OCI-M2 (cell line): Measurements from ENCODE around the gene SYT17.
A peak's percentile ranks its signal among the peaks of the same experiment; 100 is the strongest.
"Not testable (repeated sequence)": the region's sequence is repeated elsewhere in the genome, so short reads cannot be mapped to it uniquely, and the experiment has no call there.

ENCODE experiments used
- DNase-seq: peaks from one replicate; lab custom pipeline; 2025; ENCODE audit not compliant: unreplicated experiment; lab: John Stamatoyannopoulos, UW

SYT17 gene

GRCh38 chr16:19172098-19172780, 4.2 kb downstream of the SYT17 start:
- DNase-seq, result no peak

GRCh38 chr16:19173059-19173458, 5.0 kb downstream of the SYT17 start:
- DNase-seq, result no peak

GRCh38 chr16:19173649-19174383, 5.8 kb downstream of the SYT17 start:
- no peak for DNase-seq

- DNase-seq, result no peak
These were observed 6.4 kb downstream of the SYT17 start for GRCh38 chr16:19174478-19174877.

- DNase-seq, result no peak
These were observed 7.6 kb downstream of the SYT17 start for GRCh38 chr16:19175492-19176262.

- DNase-seq, result no peak
These were observed 9.2 kb downstream of the SYT17 start for GRCh38 chr16:19177111-19177739.

- peak; percentile 4 for DNase-seq
These were observed 11.8 kb downstream of the SYT17 start for GRCh38 chr16:19179546-19180490.

- DNase-seq, result no peak
These were observed 12.7 kb downstream of the SYT17 start for GRCh38 chr16:19180741-19181140.

- DNase-seq, result no peak
These were observed 14.4 kb downstream of the SYT17 start for GRCh38 chr16:19182481-19182880.

GRCh38 chr16:19183187-19183586, 15.1 kb downstream of the SYT17 start:
- DNase-seq, result no peak

GRCh38 chr16:19184823-19185509, 16.9 kb downstream of the SYT17 start:
- DNase-seq, result no peak

- DNase-seq, result no peak
These were observed 17.4 kb downstream of the SYT17 start for GRCh38 chr16:19185510-19185851.

GRCh38 chr16:19186408-19186807, 18.4 kb downstream of the SYT17 start:
- no peak for DNase-seq

- DNase-seq, result not testable (repeated sequence)
These were observed 19.9 kb downstream of the SYT17 start for GRCh38 chr16:19187961-19188360.

- DNase-seq, result no peak
These were observed 20.4 kb downstream of the SYT17 start for GRCh38 chr16:19188406-19188805.

- no peak for DNase-seq
These were observed 24.8 kb downstream of the SYT17 start for GRCh38 chr16:19192865-19193264.

GRCh38 chr16:19196871-19197270, 28.8 kb downstream of the SYT17 start:
- no peak for DNase-seq

- no peak for DNase-seq
These were observed 35.4 kb downstream of the SYT17 start for GRCh38 chr16:19203374-19203966.

GRCh38 chr16:19210280-19210924, 42.4 kb downstream of the SYT17 start:
- DNase-seq, result no peak
